ENCODE results near the gene IL17B.
A peak's percentile ranks its signal among the peaks of the same experiment; 100 is the strongest.

Gene IL17B

GRCh38 chr5:149413477-149414210 lies 34.6 kb upstream of the IL17B start:
- H3K4me1 ChIP-seq (ENCODE audit: control insufficient read depth, insufficient read depth, low read length, poor library complexity, severe bottlenecking), result peaks cover 40% of the 10 kb centered on the region
- WGBS, 2 experiments (ENCODE audit: insufficient coverage in 2 of 2), result 85% methylated on average over 9 to 10 of the region's 16 CpGs
- H3K36me3 ChIP-seq (ENCODE audit: control insufficient read depth, insufficient read depth, low read length), result no peaks in the 10 kb centered on the region
- no peak overlapping the region for H3K4me3 ChIP-seq (ENCODE audit: extremely low read depth, insufficient read depth, low read length, poor library complexity, severe bottlenecking)
- no peaks in the 10 kb centered on the region for H3K9me3 ChIP-seq (ENCODE audit: control insufficient read depth, low read length)
- H3K27ac ChIP-seq (ENCODE audit: low read depth, low read length, severe bottlenecking), result no peak overlapping the region

GRCh38 chr5:149412783-149413476 lies 33.8 kb upstream of the IL17B start:
- WGBS, 2 experiments (ENCODE audit: insufficient coverage in 2 of 2), result 94% methylated on average over 6 to 8 of the region's 8 CpGs
- H3K36me3 ChIP-seq (ENCODE audit: control insufficient read depth, insufficient read depth, low read length), result no peaks in the 10 kb centered on the region
- no peak overlapping the region for H3K27ac ChIP-seq (ENCODE audit: low read depth, low read length, severe bottlenecking)
- H3K4me3 ChIP-seq (ENCODE audit: extremely low read depth, insufficient read depth, low read length, poor library complexity, severe bottlenecking), result no peak overlapping the region
- no peaks in the 10 kb centered on the region for H3K9me3 ChIP-seq (ENCODE audit: control insufficient read depth, low read length)
- H3K4me1 ChIP-seq (ENCODE audit: control insufficient read depth, insufficient read depth, low read length, poor library complexity, severe bottlenecking), result peaks cover 36% of the 10 kb centered on the region

- H3K9me3 ChIP-seq (ENCODE audit: control insufficient read depth, low read length), result no peaks in the 10 kb centered on the region
- no peak overlapping the region for H3K4me3 ChIP-seq (ENCODE audit: extremely low read depth, insufficient read depth, low read length, poor library complexity, severe bottlenecking)
- no peak overlapping the region for H3K27ac ChIP-seq (ENCODE audit: low read depth, low read length, severe bottlenecking)
- H3K4me1 ChIP-seq (ENCODE audit: control insufficient read depth, insufficient read depth, low read length, poor library complexity, severe bottlenecking), result peaks cover 45% of the 10 kb centered on the region
- WGBS, 2 experiments (ENCODE audit: insufficient coverage in 2 of 2), result 98% methylated on average over 4 of the region's 9 CpGs
- no peaks in the 10 kb centered on the region for H3K36me3 ChIP-seq (ENCODE audit: control insufficient read depth, insufficient read depth, low read length)
Measured at GRCh38 chr5:149411738-149412519, 32.8 kb upstream of the IL17B start.

- WGBS, 2 experiments (ENCODE audit: insufficient coverage in 2 of 2), result 83 to 88% methylated on average over 14 of the region's 15 CpGs
- Histone ChIP-seq H3K27ac (ENCODE audit: low read depth, low read length, severe bottlenecking) (no peak overlapping the region), H3K4me1 (ENCODE audit: control insufficient read depth, insufficient read depth, low read length, poor library complexity, severe bottlenecking) (peaks cover 54% of the 10 kb centered on the region), H3K36me3 (ENCODE audit: control insufficient read depth, insufficient read depth, low read length) (no peaks in the 10 kb centered on the region), H3K4me3 (ENCODE audit: extremely low read depth, insufficient read depth, low read length, poor library complexity, severe bottlenecking) (no peak overlapping the region), H3K9me3 (ENCODE audit: control insufficient read depth, low read length) (no peaks in the 10 kb centered on the region)
Measured at GRCh38 chr5:149410721-149411432, 31.8 kb upstream of the IL17B start.

GRCh38 chr5:149410071-149410470 lies 31.0 kb upstream of the IL17B start:
- Histone ChIP-seq H3K4me3 (ENCODE audit: extremely low read depth, insufficient read depth, low read length, poor library complexity, severe bottlenecking) (no peak overlapping the region), H3K4me1 (ENCODE audit: control insufficient read depth, insufficient read depth, low read length, poor library complexity, severe bottlenecking) (peaks cover 56% of the 10 kb centered on the region), H3K9me3 (ENCODE audit: control insufficient read depth, low read length) (no peaks in the 10 kb centered on the region), H3K27ac (ENCODE audit: low read depth, low read length, severe bottlenecking) (no peak overlapping the region), H3K36me3 (ENCODE audit: control insufficient read depth, insufficient read depth, low read length) (no peaks in the 10 kb centered on the region)
- WGBS, 2 experiments (ENCODE audit: insufficient coverage in 2 of 2), result 92 to 100% methylated on average over 1 to 4 of the region's 7 CpGs

- 87 to 94% methylated on average over 4 to 6 of the region's 6 CpGs for WGBS, 2 experiments (ENCODE audit: insufficient coverage in 2 of 2)
- Histone ChIP-seq H3K4me3 (ENCODE audit: extremely low read depth, insufficient read depth, low read length, poor library complexity, severe bottlenecking) (no peak overlapping the region), H3K4me1 (ENCODE audit: control insufficient read depth, insufficient read depth, low read length, poor library complexity, severe bottlenecking) (peaks cover 56% of the 10 kb centered on the region), H3K36me3 (ENCODE audit: control insufficient read depth, insufficient read depth, low read length) (no peaks in the 10 kb centered on the region), H3K9me3 (ENCODE audit: control insufficient read depth, low read length) (no peaks in the 10 kb centered on the region), H3K27ac (ENCODE audit: low read depth, low read length, severe bottlenecking) (no peak overlapping the region)
Measured at GRCh38 chr5:149409268-149409948, 30.3 kb upstream of the IL17B start.

GRCh38 chr5:149408252-149409099 lies 29.4 kb upstream of the IL17B start:
- H3K36me3 ChIP-seq (ENCODE audit: control insufficient read depth, insufficient read depth, low read length), result no peaks in the 10 kb centered on the region
- peak overlapping the region; percentile 22 for H3K4me3 ChIP-seq (ENCODE audit: extremely low read depth, insufficient read depth, low read length, poor library complexity, severe bottlenecking)
- no peak overlapping the region for H3K27ac ChIP-seq (ENCODE audit: low read depth, low read length, severe bottlenecking)
- H3K4me1 ChIP-seq (ENCODE audit: control insufficient read depth, insufficient read depth, low read length, poor library complexity, severe bottlenecking), result peaks cover 59% of the 10 kb centered on the region
- H3K9me3 ChIP-seq (ENCODE audit: control insufficient read depth, low read length), result no peaks in the 10 kb centered on the region
- 92 to 94% methylated on average over 12 of the region's 12 CpGs for WGBS, 2 experiments (ENCODE audit: insufficient coverage in 2 of 2)

- Histone ChIP-seq H3K36me3 (ENCODE audit: control insufficient read depth, insufficient read depth, low read length) (no peaks in the 10 kb centered on the region), H3K4me3 (ENCODE audit: extremely low read depth, insufficient read depth, low read length, poor library complexity, severe bottlenecking) (peak overlapping the region; percentile 22), H3K4me1 (ENCODE audit: control insufficient read depth, insufficient read depth, low read length, poor library complexity, severe bottlenecking) (peaks cover 60% of the 10 kb centered on the region), H3K9me3 (ENCODE audit: control insufficient read depth, low read length) (no peaks in the 10 kb centered on the region), H3K27ac (ENCODE audit: low read depth, low read length, severe bottlenecking) (no peak overlapping the region)
- WGBS, 2 experiments (ENCODE audit: insufficient coverage in 2 of 2), result 84 to 90% methylated on average over 10 to 11 of the region's 11 CpGs
Measured at GRCh38 chr5:149407323-149408251, 28.5 kb upstream of the IL17B start.

- H3K9me3 ChIP-seq (ENCODE audit: control insufficient read depth, low read length), result no peaks in the 10 kb centered on the region
- H3K4me3 ChIP-seq (ENCODE audit: extremely low read depth, insufficient read depth, low read length, poor library complexity, severe bottlenecking), result peak overlapping the region; percentile 3
- WGBS, 2 experiments (ENCODE audit: insufficient coverage in 2 of 2), result 90 to 95% methylated on average over 2 to 4 of the region's 4 CpGs
- peak overlapping the region; percentile 77 for H3K27ac ChIP-seq (ENCODE audit: low read depth, low read length, severe bottlenecking)
- peaks cover 64% of the 10 kb centered on the region for H3K4me1 ChIP-seq (ENCODE audit: control insufficient read depth, insufficient read depth, low read length, poor library complexity, severe bottlenecking)
- H3K36me3 ChIP-seq (ENCODE audit: control insufficient read depth, insufficient read depth, low read length), result no peaks in the 10 kb centered on the region
Measured at GRCh38 chr5:149406979-149407306, 27.9 kb upstream of the IL17B start.

Measured in mesodermal cell (in vitro differentiated cells).